HG03095 (cell line): ENCODE results near the gene SAPCD2.
A peak's percentile ranks its signal among the peaks of the same experiment; 100 is the strongest.

Experiments used
- ATAC-seq: cut with Tn5 transposase; IDR thresholded peaks from one replicate; pipeline ENCODE4 v1.9.1; 2021; ENCODE audit warnings: moderate library complexity; ENCODE audit not compliant: unreplicated experiment

The SAPCD2 gene

DNA sequence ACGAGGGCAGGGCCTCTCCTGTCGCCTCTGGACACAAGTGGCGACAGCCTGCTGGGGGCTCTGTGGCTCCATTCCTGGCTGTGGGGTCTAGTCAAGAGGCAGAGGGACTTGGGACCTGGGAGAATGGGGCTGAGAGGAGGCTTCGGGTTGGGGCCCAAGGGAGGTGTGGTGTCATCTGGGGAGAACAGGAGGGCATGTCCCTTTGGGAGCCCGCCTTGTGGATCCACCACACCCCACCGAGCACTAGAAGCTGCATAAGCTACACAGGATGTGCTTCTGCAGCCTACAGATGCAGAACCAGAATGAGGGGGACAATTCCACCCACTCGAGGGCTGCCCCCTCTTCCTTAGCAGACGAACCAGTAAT is 12.6 kb upstream of the SAPCD2 start:
- no peak for ATAC-seq

DNA sequence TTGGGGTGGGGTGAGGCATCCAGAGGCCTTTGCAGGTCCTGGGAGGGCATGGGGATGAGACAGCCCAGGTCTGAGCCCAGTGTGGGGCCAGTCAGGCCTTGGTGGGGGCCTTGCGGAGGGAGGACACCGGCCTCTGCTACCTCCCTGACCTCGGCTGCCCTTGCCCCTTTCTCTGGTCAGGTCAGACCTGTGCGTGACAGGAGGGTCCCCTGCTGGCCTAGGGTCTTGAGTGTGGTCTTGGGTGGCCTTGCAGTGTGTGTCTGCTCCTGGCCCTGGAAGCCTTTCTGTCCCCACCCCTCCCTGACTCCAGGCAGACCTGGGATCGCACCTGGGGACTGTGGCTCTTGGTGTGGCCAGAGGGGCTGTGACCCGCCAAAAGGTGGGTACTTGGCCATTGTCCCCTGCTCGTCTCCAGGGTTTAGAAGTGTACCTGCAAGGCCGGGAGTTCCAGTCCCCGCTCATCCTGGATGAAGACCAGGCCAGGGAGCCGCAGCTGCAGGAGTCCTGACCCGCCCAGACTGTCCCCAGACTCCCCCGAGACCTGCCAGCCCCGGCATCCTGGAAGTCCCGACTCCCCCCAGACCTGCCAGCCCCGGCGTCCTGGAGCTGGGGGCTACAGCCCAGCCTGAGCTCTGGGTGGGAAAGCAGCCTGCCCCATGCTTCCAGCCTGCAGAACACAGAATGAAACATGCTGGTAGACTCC is 12.0 kb upstream of the SAPCD2 start:
- no peak for ATAC-seq

DNA sequence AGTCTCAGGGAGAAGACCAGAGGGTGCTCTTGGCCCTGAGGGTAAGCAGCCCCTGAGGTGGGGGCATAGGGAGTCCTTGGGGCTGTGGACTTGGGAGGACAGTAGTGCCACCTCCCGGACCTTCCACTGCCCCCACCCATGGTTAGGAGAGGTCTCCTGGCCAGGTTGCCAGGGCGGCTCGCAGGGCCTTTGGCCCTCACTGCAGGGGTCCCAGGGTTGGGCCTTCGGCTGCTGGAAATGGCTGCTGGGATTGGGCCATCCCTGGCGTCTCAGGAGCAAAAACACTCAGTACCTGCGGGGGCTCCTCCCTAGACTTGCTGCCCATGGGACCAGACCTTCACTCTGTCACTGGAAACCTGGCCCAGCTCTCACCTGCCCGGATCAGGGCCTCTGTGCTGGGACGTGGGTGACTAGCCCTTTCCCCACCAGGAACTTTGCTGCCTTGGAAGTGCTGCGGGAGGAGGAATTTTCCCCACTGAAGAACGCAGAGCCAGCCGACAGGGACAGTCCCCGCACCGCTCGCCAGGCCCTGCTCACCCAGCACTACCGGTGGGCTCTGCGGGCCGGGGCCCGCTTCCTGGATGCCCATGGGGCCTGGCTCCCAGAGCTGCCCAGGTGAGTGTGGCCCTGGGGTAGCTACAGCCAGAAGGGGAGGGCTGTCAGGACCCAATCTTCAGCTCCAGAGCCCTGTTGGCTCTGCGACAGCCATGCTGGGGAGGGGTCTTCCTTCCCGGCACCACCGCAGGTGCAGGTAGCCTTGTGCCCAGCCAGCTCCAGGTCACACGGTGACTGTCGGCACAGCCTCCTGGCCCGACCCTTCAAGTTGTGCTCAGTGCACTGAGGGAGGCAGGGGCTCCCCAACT is 10.1 kb upstream of the SAPCD2 start:
- no peak for ATAC-seq

DNA sequence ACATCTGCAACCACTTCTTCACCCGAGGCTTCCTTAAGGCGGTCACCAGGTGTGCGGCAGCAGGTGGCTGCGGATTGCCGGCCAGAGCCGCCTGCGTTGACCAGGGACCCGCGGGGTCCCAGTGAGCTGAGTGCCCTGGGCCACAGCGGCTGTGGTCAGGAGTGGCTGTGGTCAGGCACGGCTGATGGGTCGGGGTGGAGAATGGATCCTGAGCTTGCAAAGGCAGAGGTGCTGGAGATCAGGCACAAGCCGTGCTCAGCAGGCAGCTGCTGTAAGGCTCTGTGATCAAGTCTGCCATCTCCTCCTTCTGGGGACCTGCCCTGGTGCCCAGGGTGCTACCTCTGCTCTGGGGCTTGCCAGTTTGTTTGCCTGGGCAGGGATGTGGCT is 9.0 kb upstream of the SAPCD2 start:
- no peak for ATAC-seq

DNA sequence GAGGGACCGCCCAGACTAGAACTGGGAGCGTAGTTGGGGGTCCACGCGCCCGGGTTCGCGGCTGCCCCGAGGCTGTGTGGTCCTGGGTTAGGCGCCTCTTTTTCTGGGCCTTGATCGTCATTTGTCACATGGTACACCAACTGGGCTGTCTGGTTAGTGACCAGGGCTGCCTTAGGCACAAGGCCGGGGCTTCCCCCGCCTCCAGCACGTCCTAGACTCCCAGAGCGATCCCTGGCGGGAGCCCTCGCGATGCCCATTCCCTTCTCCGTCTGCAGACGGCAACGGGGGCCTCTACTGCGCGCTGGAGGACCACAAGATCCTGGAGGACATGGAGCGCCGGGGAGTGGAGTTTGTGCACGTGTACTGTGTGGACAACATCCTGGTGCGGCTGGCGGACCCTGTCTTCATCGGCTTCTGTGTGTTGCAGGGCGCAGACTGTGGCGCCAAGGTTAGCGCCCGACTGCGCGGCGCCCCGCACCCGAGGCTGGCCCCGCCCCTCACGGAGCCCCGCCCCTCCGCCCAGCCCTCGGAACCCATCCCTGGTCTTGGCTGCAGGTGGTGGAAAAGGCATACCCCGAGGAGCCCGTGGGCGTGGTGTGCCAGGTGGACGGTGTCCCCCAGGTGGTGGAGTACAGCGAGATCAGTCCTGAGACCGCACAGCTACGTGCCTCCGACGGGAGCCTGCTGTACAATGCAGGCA is 8.5 kb upstream of the SAPCD2 start:
- ATAC-seq = no peak

DNA sequence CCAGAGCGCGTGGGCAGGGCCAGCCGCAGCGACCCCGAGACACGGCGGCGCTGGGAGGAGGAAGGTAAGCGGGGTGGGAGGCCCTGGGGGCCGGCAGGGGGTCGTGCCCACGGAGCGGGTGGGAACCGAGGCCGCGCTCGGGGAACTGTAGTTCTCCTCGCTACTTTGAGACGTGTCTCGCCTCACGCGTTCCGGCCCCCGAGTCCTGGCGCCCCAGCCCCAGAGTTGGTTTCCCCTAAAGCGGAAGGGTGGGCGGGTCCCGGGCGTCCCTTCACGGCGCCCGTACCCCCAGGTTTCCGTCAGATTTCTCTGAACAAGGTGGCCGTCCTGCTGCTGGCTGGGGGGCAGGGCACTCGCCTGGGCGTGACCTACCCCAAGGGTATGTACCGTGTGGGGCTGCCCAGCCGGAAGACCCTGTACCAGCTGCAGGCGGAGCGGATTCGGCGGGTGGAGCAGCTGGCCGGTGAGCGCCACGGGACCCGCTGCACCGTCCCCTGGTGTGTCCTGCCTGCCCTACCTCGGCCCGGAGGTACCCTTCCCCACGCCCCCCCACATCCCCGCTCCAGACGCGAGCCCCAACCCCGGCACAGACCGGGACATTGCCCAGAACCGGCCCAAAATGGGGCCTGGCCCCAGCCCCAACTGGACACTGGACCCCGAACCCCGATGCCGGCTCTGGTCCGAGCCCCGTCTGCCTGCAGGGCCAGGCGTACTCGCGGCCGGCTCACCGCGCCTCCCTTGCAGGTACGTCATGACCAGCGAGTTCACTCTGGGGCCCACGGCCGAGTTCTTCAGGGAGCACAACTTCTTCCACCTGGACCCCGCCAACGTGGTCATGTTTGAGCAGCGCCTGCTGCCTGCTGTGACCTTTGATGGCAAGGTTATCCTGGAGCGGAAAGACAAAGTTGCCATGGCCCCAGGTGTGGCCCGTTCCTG is 7.7 kb upstream of the SAPCD2 start:
- ATAC-seq = peak; percentile 21

DNA sequence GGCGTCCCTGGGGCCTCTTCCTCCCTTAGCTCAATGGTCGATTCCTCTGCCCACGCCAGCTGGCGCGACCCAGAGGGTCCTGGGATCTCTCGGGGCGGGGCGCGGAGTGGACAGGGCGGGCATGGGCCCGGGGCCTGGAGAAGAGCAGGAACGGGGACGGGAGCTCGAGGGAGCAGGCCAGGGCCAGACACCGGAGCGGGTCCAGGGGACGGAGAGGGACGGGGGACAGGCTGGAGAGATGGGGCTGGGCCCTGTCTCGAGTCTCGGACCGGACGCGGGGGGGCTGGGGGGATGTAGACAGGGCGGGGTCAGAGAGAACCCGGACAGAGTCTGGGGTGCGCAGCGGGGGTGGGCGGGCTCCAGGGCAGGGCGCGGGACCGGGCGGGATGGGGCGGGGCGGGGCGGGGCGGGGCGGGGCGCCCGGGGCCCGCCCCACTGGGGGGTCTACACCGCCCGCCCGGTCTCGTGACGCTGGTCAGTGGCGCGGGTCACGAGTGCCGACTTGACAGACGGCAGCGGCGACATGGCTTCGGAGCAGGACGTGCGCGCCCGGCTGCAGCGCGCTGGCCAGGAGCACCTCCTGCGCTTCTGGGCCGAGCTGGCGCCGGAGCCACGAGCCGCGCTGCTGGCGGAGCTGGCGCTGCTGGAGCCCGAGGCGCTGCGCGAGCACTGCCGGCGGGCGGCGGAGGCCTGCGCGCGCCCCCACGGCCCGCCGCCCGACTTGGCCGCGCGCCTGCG is 6.8 kb upstream of the SAPCD2 start, which contains the start of gene UAP1L1:
Gene UAP1L1, plus strand, starts transcription at position 508 of the 738 bp plus-strand sequence. Its CDS starts 16 bp downstream, at position 524.
- peak; percentile 38 for ATAC-seq

DNA sequence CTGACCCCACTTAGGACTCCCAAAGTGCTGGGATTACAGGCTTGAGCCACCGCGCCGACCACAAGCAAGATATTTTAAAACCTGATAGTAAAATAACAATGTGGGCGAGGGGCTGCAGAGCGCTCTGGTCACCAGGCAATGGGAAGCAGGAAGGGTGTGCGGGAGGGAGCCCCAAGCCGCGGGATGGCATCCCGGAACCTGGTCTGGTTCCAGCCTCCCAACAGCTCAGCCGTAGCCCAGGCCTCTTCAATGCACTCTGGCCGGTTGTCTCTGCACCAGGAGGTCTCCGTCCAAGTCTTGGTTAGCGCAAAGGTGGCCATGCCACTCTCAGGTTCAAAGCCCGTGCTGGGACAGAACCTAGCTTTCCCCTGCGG is 6.3 kb upstream of the SAPCD2 start:
- no peak for ATAC-seq

DNA sequence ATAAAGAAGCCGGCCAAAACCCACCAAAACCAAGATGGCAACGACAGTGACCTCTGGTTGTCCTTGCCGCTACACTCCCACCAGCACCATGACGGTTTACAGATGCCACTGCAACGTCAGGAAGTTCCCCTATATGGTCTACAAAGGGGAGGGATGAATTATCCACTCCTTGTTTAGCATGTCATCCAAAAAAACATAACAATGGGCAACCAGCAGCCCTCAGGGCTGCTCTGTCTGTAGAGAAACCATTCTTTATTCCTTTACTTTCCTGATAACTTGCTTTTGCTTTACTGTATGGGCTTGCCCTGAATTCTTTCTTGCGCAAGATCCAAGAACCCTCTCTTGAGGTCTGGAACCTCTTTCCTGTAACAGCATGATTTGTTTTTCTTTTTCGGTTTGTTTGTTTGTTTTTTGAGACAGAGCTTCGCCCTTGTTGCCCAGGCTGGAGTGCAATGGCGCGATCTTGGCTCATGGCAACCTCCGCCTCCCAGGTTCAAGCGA is 5.0 kb upstream of the SAPCD2 start:
- no peak for ATAC-seq

DNA sequence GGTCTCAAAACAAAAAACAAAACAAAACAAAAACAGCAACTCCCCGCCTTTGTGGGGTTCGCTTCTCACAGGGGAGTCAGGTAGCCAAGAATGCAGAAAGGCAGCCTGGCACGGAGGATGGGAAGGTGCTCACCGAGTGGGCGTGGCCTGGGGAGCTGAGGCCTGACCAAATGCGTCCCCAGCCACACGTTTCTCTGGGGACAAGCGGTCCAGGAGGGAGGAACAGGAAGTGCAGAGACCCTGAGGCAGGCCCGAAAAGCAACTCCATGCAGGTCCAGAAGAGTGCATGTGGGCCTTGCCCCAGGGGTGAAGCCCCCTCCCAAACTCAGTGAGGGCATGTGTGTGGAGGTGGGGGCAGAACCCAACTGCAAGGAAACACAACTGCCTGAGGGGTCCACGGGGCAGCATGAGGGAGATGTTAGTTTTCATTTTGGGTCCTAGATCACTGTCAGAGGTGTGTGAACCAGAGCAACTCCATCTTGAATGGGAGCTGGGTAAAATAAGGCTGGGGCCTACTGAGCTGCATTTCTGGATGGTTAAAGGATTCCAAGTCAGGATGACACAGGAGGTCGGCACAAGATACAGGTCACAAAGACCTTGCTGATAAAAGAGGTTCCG is 4.4 kb upstream of the SAPCD2 start:
- ATAC-seq = no peak

DNA sequence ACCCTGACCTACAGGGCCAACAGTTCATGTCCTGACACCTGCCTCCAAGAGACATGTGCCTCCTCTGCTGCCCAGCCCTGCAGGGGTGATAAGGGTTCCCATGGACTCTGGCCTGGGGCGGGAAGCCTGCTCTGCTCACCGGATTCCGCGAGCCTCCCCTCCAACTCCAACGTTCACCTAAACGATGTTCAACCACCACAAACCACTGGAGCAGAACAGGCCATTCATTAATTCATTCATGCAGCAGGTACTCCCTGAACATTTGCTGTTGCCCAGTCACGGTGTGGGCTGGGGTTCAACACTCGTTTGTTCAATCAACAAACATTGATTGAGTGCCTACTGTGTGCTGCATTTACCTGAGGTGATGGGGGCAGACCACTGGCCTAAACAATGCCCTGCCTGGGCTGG is 3.6 kb upstream of the SAPCD2 start:
- ATAC-seq = no peak

DNA sequence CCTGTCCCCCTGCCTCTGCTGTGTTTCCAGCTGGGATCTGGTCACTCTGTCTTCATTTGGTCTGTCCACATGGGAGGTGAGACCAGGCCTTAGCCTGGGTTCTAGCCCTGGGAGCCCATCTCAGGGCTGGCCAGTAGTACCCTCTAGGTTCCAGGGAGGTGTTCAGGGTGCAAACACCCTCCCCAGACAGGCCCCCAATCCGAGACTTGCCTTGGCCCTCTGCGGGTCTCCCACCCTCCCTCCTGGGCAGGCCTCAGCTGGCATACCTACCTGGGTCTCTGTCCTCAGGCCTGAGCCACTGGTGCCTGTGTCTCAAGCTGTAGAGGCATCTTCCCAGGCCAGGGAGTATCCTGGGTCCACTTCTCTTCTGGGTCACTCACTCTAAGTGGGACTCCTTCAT is 925 bp upstream of the SAPCD2 start:
- ATAC-seq = no peak

DNA sequence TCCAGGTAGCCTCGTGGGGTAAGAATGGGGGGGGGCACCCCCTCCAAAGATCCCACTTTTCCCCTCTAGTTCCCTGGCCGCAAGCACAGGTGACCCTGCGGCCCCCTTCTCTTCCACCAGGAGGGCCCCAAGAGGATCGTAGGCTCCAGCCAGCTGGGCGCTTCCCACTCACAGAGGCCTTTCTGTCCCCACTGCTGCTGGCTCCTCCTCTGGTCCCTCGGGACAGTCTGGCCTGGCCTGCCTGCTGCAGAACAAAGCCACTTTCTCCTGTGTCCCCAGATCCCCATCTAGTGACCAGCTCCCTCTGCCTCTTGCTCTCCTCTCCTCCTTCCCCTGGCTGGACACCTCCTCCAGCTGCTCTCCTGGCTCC is 534 bp upstream of the SAPCD2 start:
- ATAC-seq = peak; percentile 7

DNA sequence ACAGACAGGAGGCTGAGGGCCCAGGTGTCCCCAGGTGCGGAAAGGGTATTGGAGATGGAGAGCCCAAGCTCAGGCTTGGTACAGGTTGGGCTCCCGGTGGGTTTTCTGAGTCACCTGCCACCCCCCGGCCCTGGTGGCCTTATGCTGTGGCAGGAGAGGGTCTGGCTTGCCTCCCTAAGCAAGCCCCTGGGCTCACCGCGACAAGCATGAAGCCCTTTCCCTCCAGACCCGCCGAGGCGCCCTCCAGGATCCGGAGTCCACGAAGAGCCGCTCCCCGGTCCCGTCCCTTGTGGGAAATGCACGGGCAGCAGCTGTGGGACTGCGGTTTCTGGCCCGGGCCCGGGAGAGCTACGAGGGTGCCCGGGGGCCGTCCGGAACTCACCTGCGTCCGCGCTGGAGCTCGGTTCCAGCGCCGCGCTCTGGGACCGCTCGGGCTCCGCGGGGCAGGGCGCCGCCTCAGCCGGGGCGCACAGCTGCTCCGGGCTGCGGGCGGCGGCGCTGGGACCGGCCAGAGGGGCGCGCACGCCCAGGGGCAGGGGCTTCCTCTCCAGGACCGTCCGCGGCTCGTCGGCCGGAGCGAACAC is 757 bp downstream of the SAPCD2 start:
- no peak for ATAC-seq

DNA sequence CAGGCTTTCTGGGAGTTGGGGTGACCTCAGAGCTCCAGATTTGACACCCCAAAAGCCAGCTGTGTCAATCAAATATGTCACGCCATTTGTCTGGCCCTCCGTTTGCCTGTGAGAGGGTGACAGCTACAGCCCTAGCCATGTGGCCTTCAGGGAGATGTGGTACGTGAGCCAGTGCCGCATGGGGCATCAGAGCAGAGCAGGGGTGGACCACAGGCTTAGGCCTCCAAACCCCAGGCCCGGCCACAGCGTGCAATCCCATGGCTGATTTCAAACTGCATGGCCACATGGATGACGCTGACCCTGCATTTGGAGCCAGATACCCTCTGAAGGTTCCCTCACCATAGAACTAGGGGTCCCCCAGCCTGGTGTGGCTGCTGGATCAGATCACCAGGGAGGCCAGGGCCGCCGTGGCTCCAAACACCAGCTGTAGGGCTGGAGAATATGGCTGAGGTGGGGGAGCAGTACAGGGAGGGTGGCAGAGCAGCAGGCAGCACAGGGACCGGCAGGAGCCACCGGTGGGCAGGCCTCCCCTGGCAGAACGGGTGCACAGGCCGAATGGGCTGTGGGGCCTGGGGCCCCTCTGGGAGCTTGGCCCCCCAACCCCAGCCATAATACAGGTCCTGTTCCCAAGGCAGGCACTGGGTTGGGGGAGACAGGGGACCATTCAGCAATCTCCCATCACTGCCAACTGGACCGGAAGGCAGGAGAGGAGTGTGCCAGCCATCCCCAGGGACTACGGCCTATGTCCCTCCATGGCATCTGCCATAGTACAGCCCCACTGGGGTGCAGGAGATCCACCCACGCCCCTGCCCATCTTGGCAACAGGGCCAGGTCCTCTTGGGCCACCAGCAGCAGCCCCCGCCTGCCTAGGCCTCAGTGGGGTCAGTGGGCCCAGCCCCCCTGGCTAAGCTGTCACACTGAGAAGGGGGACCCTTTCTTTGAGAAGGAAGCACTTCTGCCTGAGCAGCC is 1.5 kb downstream of the SAPCD2 start:
- no peak for ATAC-seq

DNA sequence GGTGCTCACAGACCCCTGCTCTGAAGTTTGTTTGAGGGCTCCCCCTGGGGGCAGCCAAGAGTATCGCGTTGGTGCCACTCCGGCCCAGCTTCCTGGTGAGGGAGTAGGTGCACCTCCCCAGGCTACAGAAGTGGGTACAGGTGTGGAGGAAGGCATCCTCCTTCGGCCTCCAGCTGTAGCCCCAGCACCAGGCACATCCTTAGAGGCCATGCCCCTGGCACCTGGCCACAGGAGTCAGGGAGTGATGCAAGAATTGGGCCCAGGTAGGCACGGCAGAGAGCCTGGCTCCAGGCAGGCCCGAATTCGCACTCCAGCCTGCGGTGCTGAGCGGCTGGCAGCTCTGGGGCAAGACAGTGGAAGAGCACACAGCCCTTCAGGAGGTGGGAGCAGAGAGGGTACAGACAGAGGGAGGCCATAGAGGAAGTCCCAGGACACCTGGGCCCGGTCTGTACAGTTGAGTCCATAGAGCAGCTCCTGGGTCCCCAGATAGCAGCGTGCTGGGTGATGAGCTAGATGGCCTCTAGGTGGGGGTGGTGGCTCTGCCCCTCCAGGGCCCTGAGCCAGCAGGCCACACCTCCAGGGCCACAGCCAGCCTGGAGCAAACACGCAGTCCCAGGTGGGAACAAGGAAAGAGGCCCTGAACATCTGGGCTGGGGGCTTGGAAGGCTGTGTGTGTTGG is 2.4 kb downstream of the SAPCD2 start:
- ATAC-seq = no peak

DNA sequence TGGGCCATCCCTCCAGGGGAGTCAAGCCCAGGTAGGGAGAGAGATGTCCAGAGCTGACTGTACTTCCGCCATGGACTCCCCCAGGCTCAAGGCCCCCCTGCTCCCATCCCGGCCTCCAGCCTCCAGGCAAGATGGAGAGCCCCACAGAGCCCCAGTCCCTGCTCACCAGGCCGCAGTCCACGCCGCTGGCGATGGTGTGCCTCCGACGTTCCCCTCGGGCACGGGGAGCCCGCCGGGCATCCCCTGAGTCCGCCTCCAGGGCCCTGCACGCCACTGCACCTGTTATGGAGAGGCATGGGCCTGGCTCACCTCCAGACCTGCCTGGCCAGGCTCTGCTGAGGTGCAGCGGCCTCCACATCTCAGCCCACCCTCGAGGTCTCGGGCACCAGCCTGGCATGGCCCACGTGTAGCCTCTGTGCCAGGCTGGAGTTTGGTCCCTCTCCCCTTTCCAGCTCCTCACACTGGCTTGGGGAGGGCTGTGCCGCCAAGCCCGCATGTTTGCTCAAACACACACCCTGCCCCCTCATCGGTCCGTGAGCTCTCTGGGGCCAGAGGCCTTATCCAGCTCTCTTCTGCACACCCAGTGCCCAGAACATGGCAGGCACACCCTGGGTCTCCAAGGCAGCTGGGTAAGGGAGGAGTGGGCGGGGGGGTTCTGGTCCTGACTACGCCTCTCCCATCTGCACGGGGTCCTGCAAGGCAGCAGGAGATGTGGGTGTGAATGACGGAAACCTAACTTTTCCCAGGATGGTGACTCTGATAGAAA is 4.1 kb downstream of the SAPCD2 start:
- no peak for ATAC-seq
